ENCODE measurements around the gene GRIA1.

The GRIA1 gene

DNA sequence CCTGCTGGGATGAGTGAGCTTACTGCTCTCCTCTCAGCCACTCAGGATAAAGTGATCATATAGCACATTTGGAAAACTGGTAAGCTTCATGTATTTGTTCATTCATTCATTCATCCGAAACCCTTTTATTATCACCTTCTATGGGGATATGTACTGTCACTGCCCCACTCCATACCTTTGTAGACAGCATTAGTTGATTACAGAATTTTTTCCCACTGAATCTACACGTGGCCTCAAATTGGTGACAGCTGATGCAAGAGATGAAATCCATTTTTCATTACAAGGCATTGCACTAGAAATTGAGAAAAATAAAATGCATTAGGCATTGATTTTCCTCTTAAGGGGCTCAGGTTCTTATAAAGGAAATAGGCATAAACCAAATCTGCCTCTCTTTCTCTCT lies 9.7 kb downstream of the GRIA1 start:
- no peak for DNase-seq

DNA sequence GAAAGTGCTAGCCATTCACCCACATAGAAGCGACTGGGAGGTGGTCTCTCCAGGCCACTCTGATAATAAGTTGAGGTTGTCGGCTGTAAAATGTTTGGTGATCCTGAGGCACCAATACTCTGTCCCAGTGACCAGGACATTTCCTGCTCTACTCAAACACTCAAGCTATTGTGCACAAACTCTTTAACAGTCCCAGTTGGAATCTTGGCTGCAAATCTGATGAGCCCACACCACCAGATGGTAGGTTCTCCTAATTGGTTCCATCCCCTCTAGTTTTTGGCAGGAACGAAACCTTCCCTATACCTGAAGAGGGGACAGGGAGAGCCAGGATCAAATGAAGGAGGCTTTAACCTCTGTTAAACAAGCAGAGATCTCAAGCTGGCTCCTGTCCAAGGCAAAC lies 14.3 kb downstream of the GRIA1 start:
- no peak for DNase-seq

DNA sequence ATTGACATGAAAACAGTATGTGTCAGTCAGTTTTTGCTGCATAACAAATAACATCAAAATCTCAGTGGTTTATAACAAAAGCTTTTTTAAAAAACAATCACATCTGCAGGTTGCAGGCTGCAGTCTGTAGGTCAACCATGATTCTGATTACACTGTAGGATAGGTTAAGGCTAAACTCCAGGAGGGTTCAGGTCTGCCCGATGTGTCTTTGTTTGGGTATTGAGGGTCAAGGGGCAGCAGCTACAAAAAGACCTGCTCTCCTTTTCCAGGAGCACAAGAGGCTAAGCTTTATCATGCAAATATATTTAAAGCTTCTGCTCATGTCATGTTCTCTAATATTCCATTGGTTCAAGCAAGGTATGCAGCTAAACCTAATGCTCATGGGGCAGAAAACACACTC lies 18.2 kb downstream of the GRIA1 start:
- no peak for DNase-seq

DNA sequence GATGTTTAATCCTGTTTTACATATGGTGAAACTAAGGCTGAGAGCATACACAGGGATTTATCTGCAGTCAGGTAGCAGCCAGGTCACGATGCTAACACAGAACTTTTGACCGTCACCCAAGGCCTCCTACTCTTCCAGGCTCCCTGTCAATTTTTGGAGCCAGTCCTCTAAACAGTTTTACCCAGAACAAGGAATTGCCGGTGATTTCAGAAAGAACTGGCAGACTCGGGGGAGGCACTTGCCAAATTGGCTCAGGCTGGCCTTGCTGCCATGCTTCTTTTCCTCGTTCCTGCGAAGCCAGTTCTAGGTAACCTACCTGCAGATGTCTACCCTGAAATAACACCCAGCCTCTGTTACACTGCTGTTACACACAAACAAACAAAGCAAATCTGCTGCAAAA lies 21.2 kb downstream of the GRIA1 start:
- DNase-seq, result no peak

DNA sequence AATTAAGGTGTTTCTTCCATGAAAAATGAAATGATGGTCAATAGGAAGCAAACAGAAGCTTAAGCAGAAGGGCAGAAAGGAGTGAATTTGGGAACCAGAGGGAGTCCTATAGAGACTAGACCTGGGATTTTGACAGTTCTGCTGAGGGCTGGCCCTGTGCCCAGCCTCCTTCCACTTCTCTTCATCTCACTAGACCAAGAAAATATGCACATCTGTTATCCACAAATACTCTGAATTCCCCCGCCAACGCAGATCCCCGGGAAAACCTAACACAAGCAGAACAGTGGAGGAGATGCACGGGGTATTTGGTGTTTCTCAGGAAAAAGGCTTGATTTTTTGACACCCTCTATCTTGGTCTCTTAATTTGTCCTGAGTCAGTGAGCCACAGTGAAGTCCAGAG lies 22.7 kb downstream of the GRIA1 start:
- peak; percentile 26 for DNase-seq

DNA sequence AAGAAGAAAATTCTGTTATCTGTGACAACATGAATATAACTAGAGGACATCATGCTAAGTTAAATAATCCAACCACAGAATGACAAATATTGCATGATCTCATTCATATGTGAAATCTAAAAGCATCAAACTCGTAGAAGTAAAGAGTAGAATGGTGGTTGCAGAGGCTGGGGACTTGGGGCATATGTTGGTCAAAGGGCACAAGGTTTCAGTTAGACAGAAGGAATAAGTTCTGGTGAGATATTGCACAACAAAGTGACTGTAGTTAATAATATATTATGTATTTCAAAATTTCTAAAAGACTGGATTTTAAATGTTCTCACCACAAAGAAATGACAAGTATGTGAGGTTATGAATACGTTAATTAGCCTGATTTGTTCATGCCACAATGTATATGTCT lies 24.8 kb downstream of the GRIA1 start:
- no peak for DNase-seq

DNA sequence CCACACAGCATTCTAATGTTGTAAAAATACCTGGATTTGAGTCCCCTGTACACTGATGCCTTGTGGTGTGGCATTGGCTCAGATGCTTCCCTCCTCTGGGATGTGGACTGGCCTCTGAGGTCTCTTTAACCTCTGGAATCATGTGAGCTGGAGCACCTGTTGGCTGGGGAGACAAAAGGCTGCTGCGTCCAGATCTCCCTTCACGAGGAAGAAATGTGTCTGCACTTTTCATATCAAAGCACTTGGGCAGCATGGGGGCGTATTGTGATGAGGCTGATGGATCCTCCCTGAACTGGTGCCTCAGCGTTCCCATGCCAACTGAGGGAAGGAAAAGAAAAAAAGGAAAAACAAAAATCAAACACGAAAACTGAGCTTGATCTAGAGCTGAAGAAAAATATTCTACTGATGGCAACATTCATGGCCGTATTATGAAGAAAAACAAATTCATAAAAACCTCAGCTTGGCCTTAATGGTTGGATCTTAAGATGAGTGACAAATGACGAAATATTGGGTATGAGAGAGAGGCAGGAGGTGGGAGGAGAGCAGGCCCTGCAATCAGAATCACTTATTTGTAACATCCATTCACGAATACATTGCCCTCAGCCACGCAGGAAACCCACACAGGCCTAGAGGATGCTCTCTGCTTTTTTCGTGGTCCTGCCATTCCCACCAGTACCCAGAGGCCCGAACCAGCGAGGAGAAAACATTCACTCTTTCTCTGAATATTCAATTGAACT lies 26.2 kb downstream of the GRIA1 start:
- no peak for DNase-seq

DNA sequence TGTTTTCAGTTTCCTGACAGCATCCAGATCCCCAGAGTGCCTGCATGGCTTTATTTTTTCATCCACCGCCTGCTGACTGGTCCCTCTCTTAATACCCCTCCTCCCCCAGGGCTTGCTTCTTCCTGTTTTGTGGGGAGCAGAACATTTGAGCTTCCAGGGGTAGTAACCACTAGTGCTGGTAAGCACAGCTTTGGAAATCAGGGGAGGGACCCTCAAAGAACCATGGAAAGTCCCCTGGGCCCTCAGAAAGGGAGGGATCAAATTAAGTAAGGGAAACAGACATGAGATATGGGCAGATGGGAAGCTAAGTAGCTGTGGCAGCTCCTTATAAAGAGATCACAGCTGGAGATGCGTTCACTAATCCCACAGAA lies 26.8 kb downstream of the GRIA1 start:
- DNase-seq, result no peak

DNA sequence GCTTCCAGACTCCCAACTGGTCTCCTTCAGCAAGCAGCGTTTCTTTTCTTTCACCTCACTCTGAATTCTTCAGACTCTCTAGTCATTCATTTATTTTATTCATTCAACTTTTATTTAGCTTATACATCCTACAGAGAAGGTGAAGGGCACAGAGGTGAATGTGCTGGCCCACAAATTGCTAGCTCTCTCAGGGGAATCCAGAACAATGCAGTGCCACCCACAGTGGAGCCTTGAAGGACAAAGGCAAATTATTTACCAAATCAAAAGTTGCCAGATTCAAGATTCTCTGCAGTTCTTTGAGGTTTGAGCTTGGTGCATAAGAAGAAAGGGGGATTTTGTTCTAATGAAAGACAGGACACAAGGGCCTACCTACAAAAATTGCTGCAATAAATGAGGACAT lies 29.7 kb downstream of the GRIA1 start:
- no peak for DNase-seq

DNA sequence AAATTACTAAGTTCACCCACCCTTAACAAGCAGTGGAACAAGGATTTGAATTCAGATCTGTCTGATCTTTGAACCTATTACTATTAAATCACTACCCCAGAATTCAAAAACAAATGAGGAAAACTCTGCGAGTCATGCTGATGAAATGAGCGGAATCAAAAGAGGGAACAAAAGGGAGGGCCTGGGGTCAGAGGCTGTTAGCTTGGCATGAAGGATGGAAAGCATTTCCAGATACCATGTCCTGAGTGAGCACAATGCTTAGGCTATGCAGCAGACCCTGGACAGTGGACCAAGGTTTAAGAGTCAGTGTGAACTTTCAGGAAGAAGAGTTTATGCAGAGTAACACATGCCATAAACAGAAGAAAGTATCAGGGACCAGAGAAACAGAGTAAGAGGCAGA lies 30.5 kb downstream of the GRIA1 start:
- no peak for DNase-seq

DNA sequence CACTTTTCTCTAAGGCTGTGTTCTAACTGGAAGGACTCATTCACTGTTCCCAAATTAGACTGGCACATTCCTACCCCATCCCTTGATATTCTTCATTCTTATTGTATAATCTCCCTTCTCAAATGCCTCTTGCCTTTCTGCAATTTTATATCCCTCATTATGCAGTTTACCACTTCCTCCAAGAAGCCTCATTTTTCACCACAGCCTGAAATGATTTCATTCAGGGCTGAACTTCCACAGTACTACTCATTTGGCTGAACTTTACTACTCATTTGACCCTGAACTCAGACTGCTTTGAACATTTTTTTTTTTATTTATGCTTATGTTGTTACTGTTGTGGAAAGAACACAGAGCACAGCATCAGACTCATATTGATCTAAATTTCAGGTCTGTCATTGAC lies 32.7 kb downstream of the GRIA1 start:
- DNase-seq, result no peak

DNA sequence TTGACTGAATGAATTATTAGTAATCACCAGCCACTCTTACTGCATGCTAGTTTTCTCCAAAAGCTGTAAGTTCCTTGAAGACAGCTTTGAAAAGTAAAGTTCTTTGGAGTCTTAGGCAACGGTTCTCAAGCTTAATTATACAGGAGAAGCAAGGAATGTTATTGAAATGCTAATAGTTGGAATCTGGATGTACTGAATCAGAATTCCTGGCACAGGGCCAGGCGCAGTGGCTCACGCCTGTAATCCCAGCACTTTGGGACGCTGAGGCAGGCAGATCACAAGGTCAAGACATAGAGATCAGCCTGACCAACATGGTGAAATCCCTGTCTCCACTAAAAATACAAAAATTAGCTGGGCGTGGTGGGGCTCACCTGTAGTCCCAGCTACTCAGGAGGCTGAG lies 33.4 kb downstream of the GRIA1 start:
- DNase-seq, result no peak

DNA sequence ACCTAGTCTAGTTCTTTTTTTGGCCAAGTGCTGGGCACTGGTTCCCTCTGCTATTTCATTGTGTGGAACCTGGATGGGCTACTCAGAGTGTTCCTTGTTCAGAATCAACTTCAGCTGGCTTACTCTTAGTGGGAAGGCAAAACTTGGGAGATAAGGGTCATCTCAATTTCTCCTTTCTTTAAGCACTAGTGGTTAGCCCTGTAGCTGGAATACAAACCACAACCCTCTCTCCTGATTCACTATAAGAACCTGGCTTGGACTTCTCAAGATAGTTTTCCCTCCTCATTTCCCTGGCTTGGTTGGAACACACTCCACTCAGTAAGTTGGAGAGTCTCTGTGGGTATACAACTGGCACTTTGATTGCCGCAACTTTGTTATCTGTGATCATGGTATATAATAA lies 35.1 kb downstream of the GRIA1 start:
- no peak for DNase-seq

DNA sequence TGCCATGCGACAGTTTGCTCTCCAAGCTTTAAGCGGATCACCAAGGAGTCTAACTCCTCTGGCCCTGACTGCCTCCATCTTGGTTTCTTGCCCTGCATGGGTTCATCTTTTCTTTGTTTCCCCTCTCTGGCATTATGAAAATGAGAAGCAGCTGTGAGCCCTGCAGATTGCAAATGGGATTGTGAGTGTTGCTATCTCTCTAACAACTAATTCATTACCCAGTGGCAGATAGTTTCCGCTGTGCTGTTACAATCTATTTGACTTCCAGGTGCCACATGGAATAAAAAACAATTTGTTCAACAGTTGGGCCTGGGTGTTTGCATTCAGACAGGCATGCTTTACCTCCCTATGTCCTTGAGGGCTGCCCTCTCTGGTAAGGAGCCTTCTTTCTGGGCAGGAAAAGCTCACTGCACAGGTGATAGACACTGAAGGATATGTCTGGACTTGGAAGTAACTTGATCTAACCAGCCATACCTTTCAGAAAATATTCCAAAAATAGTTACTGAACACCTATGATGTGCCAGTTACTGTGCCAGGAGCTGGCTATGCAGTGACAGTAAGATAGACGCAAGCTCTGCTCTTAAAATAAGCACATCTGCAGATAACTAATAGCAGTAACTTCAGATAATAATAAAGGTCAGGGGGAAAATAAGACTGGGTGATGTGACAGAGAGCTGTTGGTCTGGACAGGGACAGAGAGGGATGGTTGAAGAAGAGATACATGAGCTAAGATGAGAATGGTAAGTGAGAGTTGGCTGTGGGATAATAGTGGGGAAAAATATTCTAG lies 40.1 kb downstream of the GRIA1 start:
- DNase-seq, result no peak

DNA sequence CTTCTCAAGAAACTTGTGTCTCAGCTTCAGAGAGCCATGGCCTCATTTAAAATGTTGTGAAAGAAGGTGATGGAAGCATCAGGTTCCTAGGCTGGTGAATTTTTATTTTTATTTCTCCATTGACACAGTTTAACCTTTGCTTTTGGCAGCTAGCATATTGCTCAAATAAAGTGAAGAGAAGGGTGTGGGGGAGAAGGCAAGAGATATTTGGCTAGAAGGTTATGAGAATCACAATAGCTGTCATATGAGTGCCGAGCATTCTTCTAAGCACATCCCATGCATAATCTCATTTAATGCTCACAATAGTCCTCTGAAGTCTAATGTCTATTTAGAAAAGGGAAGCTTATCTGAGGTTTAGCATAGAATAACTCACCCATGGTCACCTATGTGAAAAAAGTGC lies 43.1 kb downstream of the GRIA1 start:
- no peak for DNase-seq

DNA sequence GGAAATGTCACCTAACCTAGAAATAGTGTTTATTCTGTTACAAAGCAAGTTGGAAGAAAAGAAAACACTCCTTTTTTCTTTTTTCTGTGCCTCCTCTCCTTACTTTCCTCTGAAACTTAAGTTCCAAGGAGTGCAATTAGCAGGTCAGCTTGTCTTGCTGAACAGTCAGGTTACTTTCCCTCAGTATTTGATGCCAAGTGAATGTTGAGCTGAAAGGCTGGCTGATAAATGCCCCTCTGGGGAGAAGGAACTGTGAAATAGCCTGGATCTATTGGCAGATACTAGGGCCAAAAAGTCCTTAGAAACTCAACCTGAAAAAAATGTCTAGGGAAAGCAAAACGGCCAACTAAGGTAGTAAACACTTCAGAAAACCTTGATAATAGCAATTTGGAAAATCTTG lies 43.6 kb downstream of the GRIA1 start:
- DNase-seq, result no peak

DNA sequence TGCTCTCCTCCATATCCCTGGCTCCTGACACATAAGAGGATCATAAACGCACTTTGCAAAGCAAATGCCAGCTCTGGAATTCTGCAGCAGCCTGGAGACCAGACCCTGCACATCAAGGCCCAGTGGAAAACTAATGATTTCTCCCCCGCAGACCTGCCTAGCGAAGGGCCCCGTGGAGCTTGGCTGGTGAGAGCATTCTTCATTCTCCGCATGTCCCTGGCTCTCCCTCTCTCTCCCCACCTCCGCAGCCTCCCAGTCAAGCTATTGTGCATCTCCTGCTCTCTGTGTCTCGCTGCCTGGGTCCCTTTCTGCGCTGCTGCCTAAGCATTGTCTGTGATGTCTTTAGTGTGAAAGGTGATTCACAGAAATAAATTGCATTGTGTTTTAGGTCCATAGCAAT lies 46.7 kb downstream of the GRIA1 start:
- DNase-seq, result no peak

DNA sequence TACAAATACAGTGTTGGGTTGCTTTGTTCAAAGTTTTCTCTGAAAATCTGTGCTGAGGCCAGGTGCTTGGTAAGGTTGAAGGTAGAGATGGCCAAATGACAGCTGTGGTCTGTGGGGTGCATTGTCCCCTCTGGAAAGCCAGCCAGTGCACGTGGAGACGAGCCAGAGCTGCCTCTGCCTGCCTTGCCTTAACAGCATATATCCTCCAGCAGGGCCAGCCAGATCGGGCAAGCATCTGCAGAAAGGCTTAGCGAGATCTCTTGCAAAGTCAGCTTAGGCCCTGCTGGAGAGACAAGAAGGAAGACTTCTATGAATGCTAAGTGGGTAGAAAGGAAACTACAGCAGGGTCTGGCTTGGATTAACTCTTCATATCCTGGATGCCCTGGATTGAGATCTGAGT lies 49.5 kb downstream of the GRIA1 start:
- DNase-seq, result no peak

DNA sequence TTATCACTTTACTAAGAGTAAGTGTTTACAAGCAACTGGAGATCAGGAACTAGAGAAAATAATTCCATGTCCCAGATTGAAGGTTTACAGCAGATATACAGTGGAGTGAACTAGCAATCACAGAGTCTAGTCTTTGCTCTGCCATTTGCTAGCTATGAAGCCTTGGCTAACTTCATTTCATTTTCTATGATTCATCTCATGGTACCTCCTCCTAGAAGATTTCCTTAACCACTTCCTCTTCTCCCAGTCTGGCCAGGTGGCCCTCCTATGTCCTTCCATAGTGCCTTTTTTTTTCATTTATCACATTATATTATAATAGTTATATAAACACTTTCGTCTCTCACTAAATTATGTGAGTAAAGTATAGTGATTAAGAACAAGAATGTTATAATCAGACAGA lies 52.1 kb downstream of the GRIA1 start:
- DNase-seq, result no peak

DNA sequence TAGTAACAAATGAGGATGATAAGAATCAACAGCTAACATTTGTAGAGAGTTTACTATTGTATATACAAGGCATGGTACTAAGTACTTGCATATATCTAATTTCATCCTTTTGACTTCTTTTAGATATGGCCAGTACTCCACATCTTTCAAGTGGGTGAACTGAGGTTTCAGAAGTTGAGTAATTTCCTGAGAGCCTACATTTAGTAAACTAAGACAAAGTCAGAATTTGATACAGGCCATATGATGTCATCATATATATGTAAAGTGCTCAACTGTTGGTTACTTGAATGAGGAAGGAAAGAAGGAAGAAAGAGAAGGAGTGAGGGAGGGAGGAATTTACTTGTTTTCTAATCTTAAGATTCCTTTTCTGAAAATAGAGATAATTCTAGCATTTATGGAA lies 52.8 kb downstream of the GRIA1 start:
- no peak for DNase-seq

DNA sequence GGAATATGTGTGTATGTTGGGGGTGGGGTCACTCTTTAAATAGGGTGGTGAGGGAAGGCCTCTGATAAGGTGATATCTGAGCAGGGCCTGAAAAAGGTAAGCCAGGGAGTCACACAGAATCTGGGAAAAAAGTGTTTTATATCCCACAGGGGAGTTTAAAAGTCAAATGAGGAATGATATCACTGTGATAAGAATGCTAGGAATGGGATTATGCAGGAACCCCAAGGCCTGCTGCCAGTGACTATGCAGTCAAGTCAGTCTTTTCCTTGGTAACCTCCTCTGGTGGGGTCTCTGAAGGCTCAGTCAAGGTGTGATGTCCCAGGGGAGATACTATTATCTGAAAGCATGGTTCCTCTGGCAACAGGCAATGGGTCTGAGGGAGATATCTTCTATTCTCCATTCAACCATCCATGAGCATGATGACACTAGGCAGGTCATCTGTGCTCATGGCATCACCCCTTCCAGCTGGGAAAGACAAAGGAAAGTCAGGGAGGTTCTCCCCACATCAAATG lies 53.5 kb downstream of the GRIA1 start:
- no peak for DNase-seq

DNA sequence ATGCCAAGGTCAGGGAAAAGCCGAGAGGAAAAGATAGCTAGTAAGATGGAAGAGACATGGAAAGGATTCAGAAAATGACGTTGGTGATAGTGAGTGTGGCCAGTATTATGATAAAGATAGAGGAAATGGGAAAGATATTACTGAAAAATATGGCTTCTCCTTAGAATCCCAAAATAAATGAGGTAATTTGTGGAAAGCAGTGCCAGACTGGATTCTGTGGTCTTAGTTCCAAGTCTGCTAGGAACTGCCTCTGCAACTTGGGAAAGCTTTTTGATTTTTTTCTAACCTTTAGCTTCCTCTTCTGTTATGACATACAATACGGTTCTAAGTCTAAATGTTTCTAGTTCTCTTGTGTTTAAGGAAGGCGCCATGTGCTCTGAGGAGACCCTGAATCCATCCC lies 54.2 kb downstream of the GRIA1 start:
- no peak for DNase-seq

DNA sequence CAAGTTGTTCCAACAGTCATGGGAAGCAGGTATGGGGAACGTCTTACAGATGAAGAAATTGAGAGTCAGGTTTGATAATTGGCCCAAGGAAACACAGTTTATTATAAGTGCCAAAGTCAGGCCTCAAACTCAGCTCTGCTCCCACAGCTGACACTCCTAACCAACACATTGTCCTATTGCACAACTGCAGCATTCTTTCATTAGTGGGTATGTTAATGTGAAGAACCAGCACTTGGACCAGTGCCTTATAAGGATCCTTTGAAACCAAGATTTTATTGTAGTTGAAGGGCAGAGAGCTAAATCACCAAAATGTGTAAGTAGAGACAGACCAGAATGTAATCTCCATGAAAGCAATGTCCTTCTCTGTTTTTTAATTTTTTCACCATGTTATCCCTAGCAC lies 56.1 kb downstream of the GRIA1 start:
- DNase-seq, result no peak

DNA sequence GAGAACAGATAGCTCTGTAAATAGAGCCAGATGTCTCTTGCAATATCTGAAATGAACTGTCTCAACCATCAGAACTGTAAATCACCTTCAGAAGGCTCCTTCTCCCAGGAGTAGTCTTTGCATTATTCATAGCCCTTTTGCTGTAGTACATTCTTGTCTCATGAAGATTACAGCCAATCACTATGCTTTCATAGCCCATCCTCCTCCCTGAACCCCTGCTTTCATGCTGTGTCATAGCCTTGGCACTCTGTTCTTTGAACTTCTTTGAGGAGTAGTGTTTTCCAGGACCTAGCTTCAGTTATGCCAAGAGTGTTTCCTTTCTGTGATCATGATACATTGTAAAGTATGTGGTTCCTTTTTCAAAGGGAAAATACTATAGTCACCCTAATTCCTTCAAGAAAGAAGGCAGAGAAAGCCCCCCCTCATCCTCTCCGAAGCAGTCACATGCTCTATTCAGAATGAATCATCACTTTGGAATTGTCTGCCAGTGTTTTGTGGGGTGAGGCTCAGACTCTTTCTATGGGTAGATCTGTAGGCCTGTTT lies 61.1 kb downstream of the GRIA1 start:
- DNase-seq, result no peak

All from right hindlimb (tissue), 1 donor.